ENCODE measurements around the gene VTCN1.

DNA sequence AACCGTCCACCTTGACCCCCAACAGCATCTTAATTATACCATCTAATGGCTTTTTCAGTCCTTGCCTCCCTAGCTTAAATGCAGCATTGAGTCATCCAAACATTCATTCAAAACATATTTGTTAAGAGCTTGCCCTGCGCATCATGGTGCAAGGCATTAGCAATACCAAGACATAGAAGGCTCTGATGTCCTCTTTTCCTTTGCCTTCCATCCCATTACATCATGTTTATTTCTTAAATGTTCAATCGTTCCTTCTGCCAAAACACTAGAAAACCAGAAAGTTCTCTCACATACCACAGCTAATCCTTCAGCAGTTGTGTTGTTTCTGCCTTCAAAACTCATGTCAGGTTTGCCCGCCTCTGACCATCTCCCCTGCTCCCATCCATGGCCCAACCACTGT lies 29.8 kb upstream of the VTCN1 start:
- no peak for TF ChIP-seq POLR2A (IDR thresholded peaks at IDR 0.05)
- TF ChIP-seq, protein P1, sequence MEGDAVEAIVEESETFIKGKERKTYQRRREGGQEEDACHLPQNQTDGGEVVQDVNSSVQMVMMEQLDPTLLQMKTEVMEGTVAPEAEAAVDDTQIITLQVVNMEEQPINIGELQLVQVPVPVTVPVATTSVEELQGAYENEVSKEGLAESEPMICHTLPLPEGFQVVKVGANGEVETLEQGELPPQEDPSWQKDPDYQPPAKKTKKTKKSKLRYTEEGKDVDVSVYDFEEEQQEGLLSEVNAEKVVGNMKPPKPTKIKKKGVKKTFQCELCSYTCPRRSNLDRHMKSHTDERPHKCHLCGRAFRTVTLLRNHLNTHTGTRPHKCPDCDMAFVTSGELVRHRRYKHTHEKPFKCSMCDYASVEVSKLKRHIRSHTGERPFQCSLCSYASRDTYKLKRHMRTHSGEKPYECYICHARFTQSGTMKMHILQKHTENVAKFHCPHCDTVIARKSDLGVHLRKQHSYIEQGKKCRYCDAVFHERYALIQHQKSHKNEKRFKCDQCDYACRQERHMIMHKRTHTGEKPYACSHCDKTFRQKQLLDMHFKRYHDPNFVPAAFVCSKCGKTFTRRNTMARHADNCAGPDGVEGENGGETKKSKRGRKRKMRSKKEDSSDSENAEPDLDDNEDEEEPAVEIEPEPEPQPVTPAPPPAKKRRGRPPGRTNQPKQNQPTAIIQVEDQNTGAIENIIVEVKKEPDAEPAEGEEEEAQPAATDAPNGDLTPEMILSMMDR (IDR thresholded peaks at IDR 0.05), result no peak
